Measurements from ENCODE around the gene MTA3.

Gene MTA3

GRCh38 chr2:42733852-42734251 lies 165.4 kb downstream of the MTA3 start:
- no peak for DNase-seq (ENCODE audit: low spot score)

GRCh38 chr2:42736598-42737322 lies 168.3 kb downstream of the MTA3 start:
- DNase-seq (ENCODE audit: low spot score), result no peak

- no peak for DNase-seq (ENCODE audit: low spot score)
These were observed 172.7 kb downstream of the MTA3 start for GRCh38 chr2:42741140-42741539.

- no peak for DNase-seq (ENCODE audit: low spot score)
These were observed 174.6 kb downstream of the MTA3 start for GRCh38 chr2:42742740-42743658.

GRCh38 chr2:42743659-42743990 lies 175.2 kb downstream of the MTA3 start:
- DNase-seq (ENCODE audit: low spot score), result no peak

GRCh38 chr2:42744545-42745082 lies 176.2 kb downstream of the MTA3 start:
- no peak for DNase-seq (ENCODE audit: low spot score)

- DNase-seq (ENCODE audit: low spot score), result no peak
These were observed 179.0 kb downstream of the MTA3 start for GRCh38 chr2:42747422-42747821.

GRCh38 chr2:42748840-42749239 lies 180.4 kb downstream of the MTA3 start:
- no peak for DNase-seq (ENCODE audit: low spot score)

GRCh38 chr2:42752314-42752713 lies 183.9 kb downstream of the MTA3 start:
- no peak for DNase-seq (ENCODE audit: low spot score)

GRCh38 chr2:42752816-42753813 lies 184.7 kb downstream of the MTA3 start:
- no peak for DNase-seq (ENCODE audit: low spot score)

- no peak for DNase-seq (ENCODE audit: low spot score)
These were observed 185.8 kb downstream of the MTA3 start for GRCh38 chr2:42754021-42754775.

- DNase-seq (ENCODE audit: low spot score), result no peak
These were observed 186.3 kb downstream of the MTA3 start for GRCh38 chr2:42754776-42755140.

- DNase-seq (ENCODE audit: low spot score), result no peak
These were observed 186.9 kb downstream of the MTA3 start for GRCh38 chr2:42755191-42755880.

GRCh38 chr2:42756150-42756775 lies 187.8 kb downstream of the MTA3 start:
- no peak for DNase-seq (ENCODE audit: low spot score)

- no peak for DNase-seq (ENCODE audit: low spot score)
These were observed 188.6 kb downstream of the MTA3 start for GRCh38 chr2:42756966-42757513.

- DNase-seq (ENCODE audit: low spot score), result no peak
These were observed 189.7 kb downstream of the MTA3 start for GRCh38 chr2:42757981-42758740.

- no peak for DNase-seq (ENCODE audit: low spot score)
These were observed 190.3 kb downstream of the MTA3 start for GRCh38 chr2:42758751-42759150.

GRCh38 chr2:42761554-42761953 lies 193.1 kb downstream of the MTA3 start:
- DNase-seq (ENCODE audit: low spot score), result no peak

- no peak for DNase-seq (ENCODE audit: low spot score)
These were observed 193.7 kb downstream of the MTA3 start for GRCh38 chr2:42762155-42762554.

Measured in ecto neural progenitor cell (in vitro differentiated cells).